ENCODE measurements around the gene ARFGEF3.

GRCh38 chr6:138307816-138308730 lies 146.3 kb downstream of the ARFGEF3 start:
- TF ChIP-seq CTCF (IDR thresholded peaks at IDR 0.05) (no peak), EZH2 (IDR thresholded peaks at IDR 0.05; ENCODE audit: borderline replicate concordance, insufficient read depth, low read depth, low read length, poor library complexity, severe bottlenecking) (no peak)
